DMS79 treated with DMSO at 0.1 percent for 48 hours (cell line): ENCODE data around the gene DOK6.
A peak's percentile ranks its signal among the peaks of the same experiment; 100 is the strongest.

Source experiments
- DNase-seq: peaks from one replicate; lab custom pipeline; 2025; lab: John Stamatoyannopoulos, UW

DOK6 gene

GRCh38 chr18:69539404-69539803 lies 138.7 kb downstream of the DOK6 start:
- no peak for DNase-seq

DNA sequence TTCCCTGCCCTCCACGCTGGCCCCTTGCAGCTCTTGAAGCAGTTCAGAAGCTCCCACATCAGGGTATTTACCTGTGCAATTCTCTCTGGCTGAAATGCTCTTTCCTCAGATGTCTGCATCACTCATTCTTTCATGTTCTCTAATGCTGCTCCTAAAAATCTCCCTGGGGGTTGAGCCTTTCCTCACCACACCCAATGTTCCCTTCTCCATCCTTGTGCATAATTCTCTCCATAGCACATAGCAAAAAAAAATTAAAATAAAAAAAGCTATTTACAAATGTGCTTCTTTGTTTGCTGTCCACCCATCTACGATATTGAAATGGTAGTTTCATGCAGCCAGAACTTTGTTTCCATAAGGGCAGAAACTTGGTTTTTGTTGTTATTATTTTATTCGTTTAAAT lies 155.5 kb downstream of the DOK6 start:
- DNase-seq = no peak

GRCh38 chr18:69557282-69557681 lies 156.6 kb downstream of the DOK6 start:
- DNase-seq = peak; percentile 13

DNA sequence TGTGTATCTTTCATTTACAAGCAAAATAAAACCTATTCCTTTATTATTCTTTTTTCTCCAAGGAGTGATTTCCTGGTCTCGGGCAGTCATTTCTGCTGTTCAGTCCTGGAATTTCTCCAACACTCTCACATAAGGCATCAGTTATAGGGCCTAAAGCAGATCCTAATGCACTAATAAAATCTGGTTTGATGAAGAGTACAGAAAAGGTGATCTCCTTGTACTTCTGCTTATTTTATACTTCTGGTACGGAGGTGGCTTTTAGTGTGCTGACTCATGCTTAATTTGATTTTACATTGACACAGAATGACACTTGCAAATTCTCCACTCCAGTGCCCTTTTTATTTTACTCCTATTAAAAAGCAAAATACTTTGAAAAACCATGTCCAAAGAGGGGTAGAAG lies 157.4 kb downstream of the DOK6 start:
- no peak for DNase-seq

DNA sequence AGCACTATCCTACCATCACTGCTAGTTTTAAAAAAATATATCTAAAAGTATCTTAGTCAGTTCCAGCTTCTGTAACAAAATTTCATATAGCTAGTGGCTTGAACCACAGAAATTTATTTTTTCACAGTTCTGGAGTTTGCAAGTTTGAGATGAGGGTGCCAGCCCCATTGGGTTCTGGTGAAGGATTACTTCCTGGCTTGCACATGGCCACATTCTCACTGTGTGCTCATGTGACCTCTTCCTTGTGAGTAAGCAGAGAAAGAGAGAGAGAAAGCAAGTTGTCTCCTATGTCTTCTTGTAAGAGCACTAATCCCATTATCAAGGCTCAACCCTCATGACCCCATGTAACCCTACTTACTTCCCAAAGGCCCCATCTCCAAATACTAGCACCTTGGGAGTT lies 158.9 kb downstream of the DOK6 start:
- DNase-seq = no peak

GRCh38 chr18:69564602-69565001 lies 163.9 kb downstream of the DOK6 start:
- no peak for DNase-seq

- no peak for DNase-seq
Measured at GRCh38 chr18:69567813-69568488, 167.3 kb downstream of the DOK6 start.

- DNase-seq = no peak
Measured at GRCh38 chr18:69569133-69569532, 168.4 kb downstream of the DOK6 start.

DNA sequence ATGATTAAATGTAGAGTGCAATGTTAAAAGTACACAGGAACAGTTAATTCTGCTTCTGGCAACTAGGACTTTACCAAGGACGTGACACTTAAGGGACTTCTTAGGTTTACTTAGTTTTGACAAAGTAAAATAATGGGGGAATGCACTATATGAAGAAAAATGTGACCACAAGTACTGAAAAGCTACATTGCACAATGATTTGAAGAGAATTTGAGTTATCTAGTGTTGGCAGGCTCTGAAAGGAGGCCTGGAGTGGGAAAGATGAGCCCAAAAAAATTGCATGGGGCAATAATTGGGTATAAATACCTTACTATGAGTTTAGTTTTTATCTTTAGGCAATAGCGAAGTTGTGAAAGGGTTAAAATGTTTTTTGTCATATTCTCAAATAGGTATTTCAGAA lies 173.7 kb downstream of the DOK6 start:
- no peak for DNase-seq

- no peak for DNase-seq
Measured at GRCh38 chr18:69580107-69580506, 179.4 kb downstream of the DOK6 start.

DNA sequence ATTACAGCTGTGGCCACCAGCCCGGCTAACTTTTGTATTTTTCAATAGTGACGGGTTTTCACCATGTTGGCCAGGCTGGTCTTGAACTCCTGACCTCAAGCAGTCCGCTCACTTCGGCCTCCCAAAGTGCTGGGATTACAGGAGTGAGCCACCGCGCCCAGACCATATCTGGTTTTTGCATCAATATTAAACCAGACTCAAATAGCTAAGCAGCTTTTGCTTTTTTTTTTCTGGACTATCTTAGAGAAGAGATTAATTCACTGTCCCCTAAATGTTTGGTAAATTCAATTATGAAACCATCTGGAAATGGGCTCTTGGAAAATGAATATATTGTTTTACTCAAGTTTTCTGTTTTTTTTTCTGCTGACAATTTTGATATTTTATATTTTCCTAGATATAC lies 183.7 kb downstream of the DOK6 start:
- no peak for DNase-seq

GRCh38 chr18:69585696-69586095 lies 185.0 kb downstream of the DOK6 start:
- DNase-seq = no peak

GRCh38 chr18:69586537-69586936 lies 185.8 kb downstream of the DOK6 start:
- no peak for DNase-seq

DNA sequence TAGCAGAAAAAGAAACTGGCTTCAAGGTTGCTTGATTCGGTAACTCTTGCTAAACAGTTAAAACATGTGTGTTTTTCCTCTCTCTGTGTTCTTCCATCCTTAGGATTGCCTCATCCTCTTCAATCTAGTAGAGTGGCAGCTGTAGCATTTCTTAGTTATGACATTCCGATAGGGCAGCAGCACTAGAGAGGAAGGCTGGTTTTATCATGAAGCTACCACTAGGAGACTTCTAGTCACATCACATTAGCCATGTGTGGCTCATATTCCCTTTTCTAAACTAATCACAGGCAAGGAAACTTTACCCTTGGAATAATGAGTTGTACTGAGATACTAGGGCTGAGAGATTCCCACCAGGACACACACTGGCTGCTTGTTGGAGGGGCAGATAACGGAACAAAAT lies 187.6 kb downstream of the DOK6 start:
- DNase-seq = no peak

DNA sequence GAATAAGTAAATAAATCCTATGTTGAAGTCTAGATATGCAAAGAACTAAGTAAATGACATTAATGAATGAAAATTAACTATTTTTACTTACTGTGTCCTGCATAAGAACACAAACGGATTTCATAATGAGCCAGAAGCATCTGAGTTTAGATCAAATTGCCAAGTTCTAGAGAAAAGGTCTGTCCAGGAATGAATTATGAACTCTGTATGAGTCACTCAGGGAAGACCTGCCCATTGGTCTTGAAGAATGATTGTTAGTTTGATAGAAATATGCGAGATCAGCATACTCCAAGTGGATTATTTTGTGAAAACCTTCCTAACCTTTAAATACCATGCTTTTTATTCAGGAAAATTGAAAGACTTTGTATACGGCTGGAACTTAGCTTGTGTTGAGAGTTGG lies 189.5 kb downstream of the DOK6 start:
- no peak for DNase-seq

DNA sequence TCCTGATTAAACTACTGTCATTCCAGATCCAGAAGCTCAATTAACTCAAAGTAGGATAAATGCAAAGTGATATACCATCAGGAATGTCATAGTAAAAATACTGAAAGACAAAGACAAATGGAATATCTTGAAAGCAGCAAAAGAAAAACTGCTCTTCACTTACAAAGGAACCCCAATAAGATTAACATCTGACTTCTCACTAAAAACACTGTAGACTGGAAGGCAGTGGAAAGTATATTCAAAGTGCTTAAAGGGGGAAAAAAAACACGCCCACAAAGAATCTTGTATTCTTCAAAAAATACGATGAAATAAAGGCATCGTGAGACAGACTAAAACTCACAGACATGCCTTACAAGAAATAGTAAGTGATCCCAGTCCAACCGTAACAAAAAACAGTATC lies 195.7 kb downstream of the DOK6 start:
- no peak for DNase-seq

DNA sequence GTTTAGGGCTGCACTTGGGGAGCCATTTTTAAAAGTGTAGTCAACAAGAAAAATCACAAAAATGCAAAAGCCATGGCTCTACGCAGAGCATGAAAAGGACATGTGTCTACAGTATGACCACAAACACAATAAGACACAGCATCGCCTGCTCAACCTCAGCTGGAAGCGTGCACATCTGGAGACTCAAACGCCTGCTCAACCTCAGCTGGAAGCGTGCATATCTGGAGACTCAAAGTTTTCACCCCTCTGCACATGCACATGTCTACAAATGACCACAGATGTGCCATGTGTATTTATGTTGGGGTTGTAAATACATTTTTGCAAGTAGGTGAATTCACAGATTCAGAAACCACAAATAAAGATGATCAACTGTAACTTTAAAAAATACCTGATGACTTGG lies 196.9 kb downstream of the DOK6 start:
- no peak for DNase-seq

DNA sequence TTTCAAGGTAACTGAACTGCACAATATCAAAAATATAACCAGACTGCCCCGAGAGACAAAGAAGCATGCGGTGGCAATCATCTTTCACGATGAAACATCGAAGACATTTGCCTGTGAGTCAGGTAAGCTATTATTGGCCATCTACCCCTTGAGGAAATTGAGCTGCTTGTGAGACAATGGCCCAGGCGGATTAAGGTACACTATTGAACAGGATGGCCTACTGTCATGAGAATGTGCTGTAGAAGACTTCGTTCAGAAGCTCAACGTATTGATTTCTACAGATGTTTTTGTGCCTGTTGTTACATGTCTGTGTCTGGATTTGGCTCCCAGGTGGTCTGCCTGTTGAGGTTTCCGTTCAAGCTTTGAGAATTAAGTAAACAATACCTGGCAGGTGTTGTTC lies 198.7 kb downstream of the DOK6 start:
- peak; percentile 72 for DNase-seq

DNA sequence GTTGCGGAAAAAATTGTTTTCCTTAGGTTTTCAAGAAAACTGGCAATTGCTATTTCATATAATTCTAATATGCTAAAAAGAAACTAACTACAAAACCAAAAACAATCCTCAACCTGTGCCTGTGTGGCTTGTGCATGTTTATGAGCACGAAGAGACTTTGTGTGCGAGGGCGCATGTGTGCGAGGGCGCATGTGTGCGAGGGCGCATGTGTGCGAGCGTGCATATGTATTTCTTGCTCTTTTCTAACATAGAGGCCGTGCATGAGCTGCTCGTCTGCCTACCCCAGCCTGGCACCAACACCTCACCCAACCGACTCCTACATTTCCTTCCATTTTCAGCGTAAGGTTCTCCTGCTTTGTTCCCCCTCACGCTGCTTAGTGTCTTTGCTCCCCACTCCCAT lies 211.6 kb downstream of the DOK6 start:
- DNase-seq = no peak

DNA sequence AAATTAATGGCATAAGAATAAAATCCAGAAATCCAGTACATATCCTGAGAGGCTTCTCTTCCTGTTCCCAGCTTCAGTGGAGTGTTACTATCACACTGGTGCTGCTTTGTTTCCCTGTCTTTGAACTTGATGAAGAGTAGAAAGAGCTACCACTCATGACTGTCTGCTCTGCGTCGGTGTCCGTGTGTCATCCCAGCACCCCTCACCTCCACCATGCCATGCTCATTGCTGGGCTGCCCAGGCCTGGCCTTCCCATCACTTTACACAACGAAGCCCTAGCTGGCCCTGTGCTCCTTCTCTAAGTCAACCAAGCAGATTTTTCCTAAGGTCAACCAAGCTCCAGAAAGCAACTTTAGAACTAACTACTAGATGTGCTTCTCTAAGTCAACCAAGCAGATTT lies 215.4 kb downstream of the DOK6 start:
- DNase-seq = no peak

GRCh38 chr18:69617408-69617807 lies 216.7 kb downstream of the DOK6 start:
- no peak for DNase-seq

- no peak for DNase-seq
Measured at GRCh38 chr18:69617888-69618287, 217.2 kb downstream of the DOK6 start.

GRCh38 chr18:69622184-69622583 lies 221.5 kb downstream of the DOK6 start:
- DNase-seq = no peak

GRCh38 chr18:69622961-69623360 lies 222.3 kb downstream of the DOK6 start:
- no peak for DNase-seq

DNA sequence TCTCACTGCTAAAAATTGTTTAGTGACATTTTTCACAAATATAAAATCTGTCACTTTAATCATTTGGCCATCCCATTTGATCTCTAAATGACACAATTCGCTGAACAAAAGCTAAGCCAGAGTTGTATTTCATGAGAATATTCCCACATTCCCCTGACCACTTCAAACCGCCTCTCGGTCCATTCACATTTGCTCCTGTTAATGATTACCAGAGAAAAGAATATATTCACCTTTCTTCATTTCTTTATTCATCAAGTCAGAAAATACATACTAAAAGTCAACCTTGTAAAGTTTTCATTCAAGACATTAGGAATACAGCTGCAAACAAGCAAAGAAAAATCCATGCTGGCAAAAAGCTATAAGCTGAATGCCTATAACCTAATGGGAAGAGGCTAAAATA lies 225.5 kb downstream of the DOK6 start:
- no peak for DNase-seq
